HEK293T (cell line): ENCODE measurements around the gene SMARCD2.
A peak's percentile ranks its signal among the peaks of the same experiment; 100 is the strongest.

Experiments
- CTCF ChIA-PET: fragments of 350-600 bp; formaldehyde crosslinking; extraction: SDS; loops from one replicate; lab custom pipeline; 2021; ENCODE audit warnings: antibody characterized with exemption, inconsistent platforms; lab: Yijun Ruan, JAX
- POLR2A ChIA-PET: fragments of 350-600 bp; formaldehyde crosslinking; extraction: SDS; loops from one replicate; lab custom pipeline; 2020; ENCODE audit warnings: antibody characterized with exemption, inconsistent platforms; lab: Yijun Ruan, JAX
- DNase-seq: peaks from one replicate; pipeline ENCODE4 v3.0.0; 2012; ENCODE audit warnings: mixed read lengths; ENCODE audit errors: extremely low spot score
- ARNT ChIP-seq: fragments of 450-650 bp; IDR thresholded peaks from 2 replicates; pipeline ENCODE4 v1.6.1; 2017; ENCODE audit warnings: mild to moderate bottlenecking
- BHLHE40 ChIP-seq: fragments of 450-650 bp; IDR thresholded peaks from 2 replicates; pipeline ENCODE4 v1.6.1; 2016; ENCODE audit warnings: mild to moderate bottlenecking, moderate library complexity, borderline replicate concordance
- CTBP1 ChIP-seq: fragments of 450-650 bp; IDR thresholded peaks from 2 replicates; pipeline ENCODE4 v1.6.1; 2016; ENCODE audit warnings: borderline replicate concordance
- ELF4 ChIP-seq: fragments of 450-650 bp; IDR thresholded peaks from 2 replicates; pipeline ENCODE4 v1.6.1; 2017; ENCODE audit warnings: antibody characterized with exemption
- FOXA1 ChIP-seq: fragments of 450-650 bp; IDR thresholded peaks from 2 replicates; pipeline ENCODE4 v1.6.1; 2016; ENCODE audit warnings: mild to moderate bottlenecking
- FOXK2 ChIP-seq: fragments of 450-650 bp; IDR thresholded peaks from 2 replicates; pipeline ENCODE4 v1.6.1; 2016; ENCODE audit warnings: mild to moderate bottlenecking
- FOXM1 ChIP-seq: fragments of 450-650 bp; IDR thresholded peaks from 2 replicates; pipeline ENCODE4 v1.6.1; 2017; ENCODE audit warnings: mild to moderate bottlenecking, borderline replicate concordance
- HDGF ChIP-seq: fragments of 450-650 bp; IDR thresholded peaks from 2 replicates; pipeline ENCODE4 v1.6.1; 2017; ENCODE audit warnings: antibody characterized with exemption, borderline replicate concordance
- L3MBTL2 ChIP-seq: fragments of 450-650 bp; conservative IDR thresholded peaks from 2 replicates; pipeline ENCODE4 v1.6.1; 2016; ENCODE audit warnings: mild to moderate bottlenecking
- LEF1 ChIP-seq: fragments of 450-650 bp; IDR thresholded peaks from 2 replicates; pipeline ENCODE4 v1.6.1; 2017; ENCODE audit warnings: mild to moderate bottlenecking, borderline replicate concordance
- NFRKB ChIP-seq: fragments of 450-650 bp; IDR thresholded peaks from 2 replicates; pipeline ENCODE4 v1.6.1; 2016; ENCODE audit warnings: mild to moderate bottlenecking, moderate library complexity
- PKNOX1 ChIP-seq: fragments of 450-650 bp; IDR thresholded peaks from 2 replicates; pipeline ENCODE4 v1.6.1; 2016
- SP1 ChIP-seq: fragments of 450-650 bp; IDR thresholded peaks from 2 replicates; pipeline ENCODE4 v1.6.1; 2017
- SUZ12 ChIP-seq: fragments of 450-650 bp; IDR thresholded peaks from 2 replicates; pipeline ENCODE4 v1.6.1; 2016; ENCODE audit warnings: mild to moderate bottlenecking
- TARDBP ChIP-seq: fragments of 450-650 bp; IDR thresholded peaks from 2 replicates; pipeline ENCODE4 v1.6.1; 2016
- ZNF384 ChIP-seq: fragments of 450-650 bp; IDR thresholded peaks from 2 replicates; pipeline ENCODE4 v1.6.1; 2016

SMARCD2 gene

GRCh38 chr17:63853260-63853659, 10.8 kb upstream of the SMARCD2 start:
- TF ChIP-seq HDGF (no peak), FOXA1 (no peak), SUZ12 (no peak), ZNF384 (no peak), FOXM1 (no peak), ARNT (no peak), TARDBP (no peak), BHLHE40 (no peak), PKNOX1 (no peak), SP1 (no peak), LEF1 (no peak), FOXK2 (no peak), NFRKB (no peak), CTBP1 (no peak), ELF4 (no peak), L3MBTL2 (no peak)
- DNase-seq: no peak
- ChIA-PET CTCF (no interaction called here), POLR2A (no interaction called here)

- no peak for DNase-seq
- TF ChIP-seq ARNT: no peak
- TF ChIP-seq SUZ12: no peak
- no peak for TF ChIP-seq FOXK2
- TF ChIP-seq BHLHE40: no peak
- no peak for TF ChIP-seq SP1
- TF ChIP-seq LEF1: no peak
- no peak for TF ChIP-seq CTBP1
- no peak for TF ChIP-seq ELF4
- ChIA-PET CTCF (no interaction called here), POLR2A (no interaction called here)
These were observed 7.9 kb upstream of the SMARCD2 start for GRCh38 chr17:63850401-63850800.

- TF ChIP-seq ELF4 (peak; percentile 45; the same call in 1 of the 2 replicates), LEF1 (no peak), SP1 (no peak; the same call in 1 of the 2 replicates), PKNOX1 (no peak), FOXM1 (peak; percentile 96), FOXK2 (no peak), CTBP1 (no peak), SUZ12 (no peak), ARNT (no peak), L3MBTL2 (peak; percentile 100), BHLHE40 (peak; percentile 97), NFRKB (no peak), FOXA1 (no peak), TARDBP (no peak; the same call in 1 of the 2 replicates), ZNF384 (no peak), HDGF (no peak)
- ChIA-PET CTCF (interaction anchor here (0.6 to 1.5 kb wide), 2 partner anchors 17 to 92 kb away, joined by 3 to 5 read pairs; no protein-coding TSS in a partner anchor), POLR2A (interaction anchor here (0.6 to 1.4 kb wide), 3 partner anchors 75 to 299 kb away, joined by 3 to 4 read pairs (median 3); partner anchors contain the start of genes CCDC47 and DDX42)
- DNase-seq: peak; percentile 95
These were observed 6.6 kb upstream of the SMARCD2 start for GRCh38 chr17:63848834-63849689.

- DNase-seq: no peak
These were observed 5.2 kb upstream of the SMARCD2 start for GRCh38 chr17:63847525-63848249.

More at GRCh38 chr17:63847525-63848249, 5.2 kb upstream of the SMARCD2 start:
- TF ChIP-seq SP1 (no peak), FOXM1 (no peak), LEF1 (no peak), ARNT (no peak), HDGF (no peak), PKNOX1 (no peak), NFRKB (no peak), FOXK2 (no peak), ELF4 (no peak), SUZ12 (no peak), FOXA1 (no peak), TARDBP (no peak), CTBP1 (no peak)
- POLR2A ChIA-PET: interaction anchor here (0.7 to 1.5 kb wide), 2 partner anchors 74 to 294 kb away, joined by 3 to 6 read pairs; partner anchors contain the start of genes CCDC47 and DDX42
- CTCF ChIA-PET: interaction anchor here (0.9 to 1.5 kb wide), 3 partner anchors 12 to 18 kb away, joined by 3 to 5 read pairs (median 4); no protein-coding TSS in a partner anchor
